HG02588 (cell line): ENCODE results near the gene MAST4.
"Not testable (repeated sequence)": the region's sequence is repeated elsewhere in the genome, so short reads cannot be mapped to it uniquely, and the experiment has no call there.

Source experiments
- ATAC-seq: cut with Tn5 transposase; IDR thresholded peaks from one replicate; pipeline ENCODE4 v1.9.1; 2021; ENCODE audit warnings: mild to moderate bottlenecking, moderate library complexity; ENCODE audit not compliant: unreplicated experiment

MAST4 gene

DNA sequence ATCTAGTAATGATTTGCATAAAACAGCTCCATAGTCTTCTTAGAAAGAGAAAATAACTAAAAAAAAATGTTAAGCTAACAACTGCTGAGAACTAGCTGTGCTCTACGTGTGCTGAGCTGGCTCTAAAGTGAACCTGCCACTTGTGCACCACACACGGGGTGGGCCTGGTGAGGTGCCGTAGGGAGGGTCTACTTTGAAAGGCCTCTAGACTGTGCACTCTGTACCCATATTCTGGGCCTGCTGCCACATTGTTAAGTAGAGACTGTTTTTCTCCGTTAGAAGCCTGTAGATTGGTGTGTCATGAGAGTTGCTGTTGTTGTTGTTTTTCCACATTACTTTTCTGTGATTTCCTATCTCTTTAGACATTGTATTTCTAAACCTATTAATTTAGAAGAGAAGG is 506.5 kb downstream of the MAST4 start:
- ATAC-seq, result no peak

DNA sequence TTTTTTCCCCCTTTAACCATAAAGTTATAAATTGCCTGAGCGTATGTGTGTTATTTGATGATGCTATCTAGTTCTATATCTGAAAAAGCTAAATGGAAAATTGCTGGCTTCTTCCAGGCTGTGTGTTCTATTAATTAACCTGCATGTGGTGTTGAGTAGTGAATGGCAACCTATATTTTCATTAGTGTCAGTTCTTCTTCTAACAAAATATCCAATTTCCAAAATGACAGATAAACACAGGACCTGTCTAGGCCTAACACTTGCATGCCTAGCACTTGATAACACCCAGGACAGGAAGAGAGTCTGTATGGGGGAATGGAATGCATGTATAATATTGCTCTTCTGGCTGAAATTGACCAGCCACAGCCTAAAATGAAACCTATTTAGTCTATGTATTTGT is 508.7 kb downstream of the MAST4 start:
- no peak for ATAC-seq

GRCh38 chr5:67105270-67105669 is 509.1 kb downstream of the MAST4 start:
- no peak for ATAC-seq

GRCh38 chr5:67106626-67107342 is 510.6 kb downstream of the MAST4 start:
- no peak for ATAC-seq

GRCh38 chr5:67111779-67112178 is 515.6 kb downstream of the MAST4 start:
- ATAC-seq, result no peak

DNA sequence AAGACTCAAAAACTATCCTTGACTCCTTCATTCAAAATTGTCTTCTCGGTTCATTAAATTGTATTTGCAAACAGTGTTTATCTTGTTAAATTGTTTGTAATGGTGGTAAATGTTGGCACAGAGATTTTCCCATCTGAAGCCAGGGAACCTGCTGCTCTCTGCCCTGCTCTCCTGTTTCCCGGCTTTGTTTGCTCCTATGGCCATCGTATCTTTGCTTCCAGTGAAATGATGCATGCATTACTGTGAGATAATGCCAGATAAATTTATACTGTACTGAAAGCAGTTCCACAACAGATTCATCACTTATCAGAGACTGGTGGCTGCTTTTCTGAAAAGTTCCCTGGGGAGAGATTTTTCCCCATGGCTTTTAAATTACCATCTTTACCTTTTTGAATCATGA is 519.1 kb downstream of the MAST4 start:
- ATAC-seq, result no peak

DNA sequence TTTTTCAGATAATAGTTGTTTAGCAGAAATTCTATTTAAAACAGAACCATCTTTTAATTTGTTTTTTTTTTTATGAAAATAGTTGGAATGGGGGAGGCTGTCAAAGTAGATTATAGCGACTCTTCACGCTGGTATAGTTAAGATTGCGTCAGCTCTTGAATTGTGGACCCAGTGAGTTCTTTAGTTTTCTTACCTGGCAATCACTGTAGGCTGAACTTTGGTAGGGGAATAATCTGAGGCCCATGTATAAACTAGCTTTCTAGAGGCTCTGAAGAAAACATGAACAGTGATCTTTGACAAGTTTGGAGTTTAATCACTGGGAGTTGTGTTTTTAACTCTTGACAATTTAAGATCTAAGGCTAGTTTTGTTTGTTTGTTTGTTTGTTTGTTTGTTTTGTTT is 519.6 kb downstream of the MAST4 start:
- no peak for ATAC-seq

DNA sequence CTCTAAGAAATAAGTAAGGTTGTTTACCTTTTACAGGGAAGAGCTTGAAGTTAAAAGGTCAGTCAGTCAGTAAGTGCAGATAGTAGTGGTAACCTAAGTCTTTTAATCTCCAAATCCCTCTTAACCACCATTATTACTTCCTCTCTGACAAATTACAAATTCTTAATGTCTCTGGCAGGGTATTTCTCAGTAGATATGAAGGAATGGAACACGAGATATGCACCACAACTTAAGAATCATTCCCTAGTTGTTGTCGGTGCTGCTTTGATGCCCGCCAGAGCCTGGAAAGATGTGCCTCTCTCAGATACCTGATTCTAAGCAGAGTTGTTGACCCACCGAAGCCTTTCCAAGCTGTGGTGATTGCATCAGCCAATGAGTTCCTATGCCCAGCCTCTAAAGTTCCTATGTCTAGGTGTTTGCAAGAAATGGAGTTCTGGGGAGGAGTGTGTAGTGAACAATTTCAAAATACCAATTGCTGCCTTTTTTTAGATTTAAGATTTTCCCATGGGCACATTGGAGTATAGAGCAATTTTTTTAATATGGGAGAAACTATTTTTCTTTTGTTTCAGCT is 521.9 kb downstream of the MAST4 start:
- ATAC-seq, result no peak

GRCh38 chr5:67119010-67119409 is 522.8 kb downstream of the MAST4 start:
- ATAC-seq, result no peak

- ATAC-seq, result no peak
Measured at GRCh38 chr5:67120032-67120431, 523.8 kb downstream of the MAST4 start.

- ATAC-seq, result no peak
Measured at GRCh38 chr5:67123819-67124218, 527.6 kb downstream of the MAST4 start.

DNA sequence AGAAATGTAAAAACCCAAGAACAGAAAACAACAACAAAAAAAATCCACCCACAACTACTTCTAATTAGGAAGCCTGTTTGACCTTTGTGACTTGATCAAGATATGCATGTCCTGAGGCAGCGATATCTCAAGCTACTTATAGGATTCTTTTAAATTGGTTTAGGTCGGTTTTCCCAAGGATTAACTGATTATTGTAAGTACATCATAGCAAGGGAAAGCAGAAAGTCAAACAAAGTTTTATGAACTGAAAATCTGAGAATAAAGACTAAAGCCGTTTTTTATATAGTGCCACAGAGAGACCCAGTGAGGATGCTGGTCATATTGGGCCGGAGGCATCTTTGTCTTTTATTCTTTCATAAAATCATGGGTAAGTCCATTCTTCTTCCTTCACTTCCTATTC is 528.4 kb downstream of the MAST4 start:
- ATAC-seq, result no peak

GRCh38 chr5:67127347-67127895 is 531.2 kb downstream of the MAST4 start:
- ATAC-seq, result not testable (repeated sequence)

GRCh38 chr5:67129768-67130167 is 533.6 kb downstream of the MAST4 start:
- ATAC-seq, result no peak

- ATAC-seq, result no peak
Measured at GRCh38 chr5:67133217-67133616, 537.0 kb downstream of the MAST4 start.

DNA sequence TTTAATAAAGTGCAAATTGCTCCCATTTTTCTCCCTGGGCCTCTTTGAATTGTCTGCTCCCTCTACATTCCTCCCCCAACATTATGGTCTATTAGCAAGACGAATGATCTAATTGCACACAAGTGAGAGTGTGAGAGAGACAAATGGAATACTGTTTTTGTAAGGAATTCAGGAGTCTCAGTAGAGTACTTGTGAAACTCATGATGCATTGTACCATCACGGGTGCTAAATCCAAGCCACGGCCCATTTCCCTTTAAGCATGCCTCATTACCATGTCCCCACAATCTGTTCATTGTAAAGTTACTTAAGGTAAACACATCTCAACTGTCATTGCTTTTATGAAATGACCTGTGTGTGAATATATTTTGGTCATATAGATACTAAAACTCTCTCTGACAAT is 537.6 kb downstream of the MAST4 start:
- ATAC-seq, result no peak

DNA sequence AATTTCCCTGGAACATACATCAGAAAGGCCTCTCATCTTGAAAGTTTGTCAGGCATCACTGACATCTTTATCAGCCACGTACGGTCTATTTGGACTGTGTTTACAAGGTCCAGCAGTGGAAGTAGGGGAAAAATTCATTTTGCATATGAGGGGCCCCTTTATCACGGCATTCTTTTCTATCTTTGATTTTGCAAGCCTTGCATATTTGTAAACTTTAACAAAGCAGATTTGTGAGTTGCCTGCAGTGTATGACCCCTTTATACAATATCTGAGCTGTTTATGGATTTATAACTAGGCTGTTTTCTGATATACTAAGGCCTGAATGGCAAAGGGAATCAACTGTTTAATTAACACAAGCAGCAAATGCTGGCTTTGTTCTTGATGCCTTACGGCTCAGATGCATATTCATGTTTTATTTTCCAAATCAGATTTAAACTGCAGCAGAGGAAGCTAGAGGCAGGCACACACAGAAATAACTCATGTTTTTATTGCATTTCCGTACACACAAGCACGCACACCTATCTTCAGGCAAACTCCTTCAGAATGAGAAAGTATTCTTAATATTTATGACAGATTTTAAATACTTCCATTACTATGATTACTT is 539.3 kb downstream of the MAST4 start:
- ATAC-seq, result no peak

DNA sequence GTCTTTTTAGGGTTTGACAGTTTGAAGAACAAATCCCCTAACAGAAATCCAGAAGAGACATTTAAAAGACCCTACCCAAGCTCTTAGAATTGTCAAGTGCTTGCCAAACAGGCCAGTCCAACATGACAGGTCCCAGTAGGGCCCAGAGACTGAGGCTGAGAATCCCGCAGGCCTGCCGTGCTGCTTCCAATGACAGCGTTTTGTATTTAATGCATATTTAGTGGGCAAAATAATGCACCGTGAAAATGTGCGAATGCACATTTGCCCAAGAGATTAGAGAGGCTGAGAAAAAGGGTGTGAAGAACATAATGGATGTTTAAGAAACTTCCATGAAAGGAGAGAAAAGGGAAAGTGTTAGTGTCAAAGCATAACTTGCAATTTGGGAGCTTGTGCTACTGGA is 542.8 kb downstream of the MAST4 start:
- ATAC-seq, result no peak

DNA sequence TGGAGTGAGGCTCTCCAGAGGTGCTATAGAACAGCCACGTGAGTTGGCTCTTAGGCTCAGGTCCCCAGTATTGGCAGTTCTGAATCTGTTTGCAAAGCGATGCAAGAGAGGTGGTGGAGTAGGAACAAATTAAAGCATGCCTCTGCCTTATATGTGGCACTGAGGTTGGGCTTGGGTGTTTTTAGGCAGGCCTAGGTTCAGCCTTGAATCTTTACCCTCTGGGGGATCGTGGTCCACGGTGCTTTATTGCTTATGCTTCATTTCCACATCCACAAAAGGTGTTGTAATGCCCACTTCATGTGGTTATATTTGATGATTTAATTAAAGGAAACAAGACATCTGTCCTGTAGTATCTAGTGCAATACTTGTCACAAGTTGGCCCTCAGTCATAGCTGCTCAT is 544.2 kb downstream of the MAST4 start:
- ATAC-seq, result no peak

DNA sequence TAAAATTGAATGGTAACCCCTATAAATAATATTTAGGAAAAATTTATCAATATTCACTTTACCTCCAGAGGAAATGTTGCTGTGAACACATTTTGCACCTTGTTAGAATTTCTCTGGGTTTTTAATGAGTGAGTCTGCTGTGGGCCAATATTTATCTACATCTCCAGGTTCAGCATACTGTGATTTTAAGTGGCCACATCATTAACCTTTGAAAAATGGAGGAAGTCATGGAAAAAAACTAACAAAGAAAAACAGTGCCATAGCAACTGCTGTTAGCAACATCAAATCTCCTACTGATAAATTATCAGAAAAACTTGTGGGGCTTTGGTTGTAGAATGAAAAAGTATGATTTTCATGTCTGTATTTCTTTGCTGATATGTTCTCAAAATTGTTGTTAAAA is 545.5 kb downstream of the MAST4 start:
- ATAC-seq, result no peak

GRCh38 chr5:67142816-67143215 is 546.6 kb downstream of the MAST4 start:
- ATAC-seq, result no peak

GRCh38 chr5:67143549-67143948 is 547.4 kb downstream of the MAST4 start:
- no peak for ATAC-seq
